Activated naive CD8-positive, alpha-beta T cell (primary cell): ENCODE data around the gene ALDH1A1.

Source experiments
- H3K27ac Mint-ChIP-seq: one replicate; pipeline ENCODE4 v1.8.0; 2021; ENCODE audit warnings: mixed read lengths
- H3K27me3 Mint-ChIP-seq: one replicate; pipeline ENCODE4 v1.8.0; 2021; ENCODE audit warnings: mixed read lengths
- H3K36me3 Mint-ChIP-seq: one replicate; pipeline ENCODE4 v1.8.0; 2021; ENCODE audit warnings: mixed read lengths
- H3K4me1 Mint-ChIP-seq: one replicate; pipeline ENCODE4 v1.8.0; 2021; ENCODE audit warnings: low read depth, mixed read lengths
- H3K4me3 Mint-ChIP-seq: one replicate; pipeline ENCODE4 v1.8.0; 2021; ENCODE audit warnings: mild to moderate bottlenecking, mixed read lengths
- H3K9me3 Mint-ChIP-seq: one replicate; pipeline ENCODE4 v1.8.0; 2021; ENCODE audit warnings: low read depth, mixed read lengths

Gene ALDH1A1

GRCh38 chr9:72983512-72984225 is 30.8 kb upstream of the ALDH1A1 start:
- Mint-ChIP-seq H3K27me3 (no peaks in the 10 kb centered on the region), H3K4me3 (no peak overlapping the region), H3K4me1 (no peaks in the 10 kb centered on the region), H3K36me3 (no peaks in the 10 kb centered on the region), H3K27ac (no peak overlapping the region), H3K9me3 (no peaks in the 10 kb centered on the region)

GRCh38 chr9:72983056-72983455 is 30.2 kb upstream of the ALDH1A1 start:
- Mint-ChIP-seq H3K36me3 (no peaks in the 10 kb centered on the region), H3K27me3 (peaks cover 1% of the 10 kb centered on the region), H3K27ac (no peak overlapping the region), H3K9me3 (no peaks in the 10 kb centered on the region), H3K4me1 (no peaks in the 10 kb centered on the region), H3K4me3 (no peak overlapping the region)

- no peaks in the 10 kb centered on the region for H3K9me3 Mint-ChIP-seq
- H3K27me3 Mint-ChIP-seq, result peaks cover 1% of the 10 kb centered on the region
- H3K36me3 Mint-ChIP-seq, result no peaks in the 10 kb centered on the region
- no peaks in the 10 kb centered on the region for H3K4me1 Mint-ChIP-seq
- H3K27ac Mint-ChIP-seq, result no peak overlapping the region
- no peak overlapping the region for H3K4me3 Mint-ChIP-seq
Observed at GRCh38 chr9:72982146-72982799, 29.4 kb upstream of the ALDH1A1 start.

- Mint-ChIP-seq H3K4me1 (no peaks in the 10 kb centered on the region), H3K36me3 (no peaks in the 10 kb centered on the region), H3K9me3 (no peaks in the 10 kb centered on the region), H3K27ac (no peak overlapping the region), H3K27me3 (peaks cover 1% of the 10 kb centered on the region), H3K4me3 (no peak overlapping the region)
Observed at GRCh38 chr9:72981433-72981832, 28.6 kb upstream of the ALDH1A1 start.

- Mint-ChIP-seq H3K4me1 (no peaks in the 10 kb centered on the region), H3K27me3 (peaks cover 6% of the 10 kb centered on the region), H3K27ac (no peak overlapping the region), H3K36me3 (no peaks in the 10 kb centered on the region), H3K9me3 (no peaks in the 10 kb centered on the region), H3K4me3 (no peak overlapping the region)
Observed at GRCh38 chr9:72980600-72981265, 27.9 kb upstream of the ALDH1A1 start.

GRCh38 chr9:72980183-72980582 is 27.3 kb upstream of the ALDH1A1 start:
- no peaks in the 10 kb centered on the region for H3K36me3 Mint-ChIP-seq
- H3K9me3 Mint-ChIP-seq, result no peaks in the 10 kb centered on the region
- H3K27ac Mint-ChIP-seq, result no peak overlapping the region
- H3K4me1 Mint-ChIP-seq, result no peaks in the 10 kb centered on the region
- H3K4me3 Mint-ChIP-seq, result no peak overlapping the region
- H3K27me3 Mint-ChIP-seq, result peaks cover 6% of the 10 kb centered on the region

- Mint-ChIP-seq H3K36me3 (no peaks in the 10 kb centered on the region), H3K27me3 (peaks cover 6% of the 10 kb centered on the region), H3K4me3 (no peak overlapping the region), H3K4me1 (no peaks in the 10 kb centered on the region), H3K9me3 (no peaks in the 10 kb centered on the region), H3K27ac (no peak overlapping the region)
Observed at GRCh38 chr9:72979405-72980100, 26.7 kb upstream of the ALDH1A1 start.

- Mint-ChIP-seq H3K9me3 (no peaks in the 10 kb centered on the region), H3K27ac (no peak overlapping the region), H3K4me1 (no peaks in the 10 kb centered on the region), H3K27me3 (peaks cover 10% of the 10 kb centered on the region), H3K36me3 (no peaks in the 10 kb centered on the region), H3K4me3 (no peak overlapping the region)
Observed at GRCh38 chr9:72978744-72979143, 25.9 kb upstream of the ALDH1A1 start.

GRCh38 chr9:72977670-72978069 is 24.8 kb upstream of the ALDH1A1 start:
- peaks cover 10% of the 10 kb centered on the region for H3K27me3 Mint-ChIP-seq
- no peaks in the 10 kb centered on the region for H3K36me3 Mint-ChIP-seq
- H3K4me1 Mint-ChIP-seq, result no peaks in the 10 kb centered on the region
- no peak overlapping the region for H3K4me3 Mint-ChIP-seq
- no peak overlapping the region for H3K27ac Mint-ChIP-seq
- H3K9me3 Mint-ChIP-seq, result no peaks in the 10 kb centered on the region

GRCh38 chr9:72974501-72974900 is 21.6 kb upstream of the ALDH1A1 start:
- H3K27me3 Mint-ChIP-seq, result peaks cover 10% of the 10 kb centered on the region
- H3K9me3 Mint-ChIP-seq, result no peaks in the 10 kb centered on the region
- H3K36me3 Mint-ChIP-seq, result no peaks in the 10 kb centered on the region
- no peak overlapping the region for H3K4me3 Mint-ChIP-seq
- H3K27ac Mint-ChIP-seq, result no peak overlapping the region
- H3K4me1 Mint-ChIP-seq, result no peaks in the 10 kb centered on the region

- no peak overlapping the region for H3K27ac Mint-ChIP-seq
- H3K4me3 Mint-ChIP-seq, result no peak overlapping the region
- no peaks in the 10 kb centered on the region for H3K36me3 Mint-ChIP-seq
- no peaks in the 10 kb centered on the region for H3K4me1 Mint-ChIP-seq
- peaks cover 8% of the 10 kb centered on the region for H3K27me3 Mint-ChIP-seq
- H3K9me3 Mint-ChIP-seq, result peaks cover 4% of the 10 kb centered on the region
Observed at GRCh38 chr9:72972636-72973035, 19.8 kb upstream of the ALDH1A1 start.

GRCh38 chr9:72971411-72971810 is 18.6 kb upstream of the ALDH1A1 start:
- no peaks in the 10 kb centered on the region for H3K4me1 Mint-ChIP-seq
- H3K4me3 Mint-ChIP-seq, result no peak overlapping the region
- no peak overlapping the region for H3K27ac Mint-ChIP-seq
- peaks cover 4% of the 10 kb centered on the region for H3K9me3 Mint-ChIP-seq
- H3K27me3 Mint-ChIP-seq, result peaks cover 8% of the 10 kb centered on the region
- no peaks in the 10 kb centered on the region for H3K36me3 Mint-ChIP-seq

GRCh38 chr9:72960446-72960845 is 7.6 kb upstream of the ALDH1A1 start:
- H3K27ac Mint-ChIP-seq, result no peak overlapping the region
- H3K9me3 Mint-ChIP-seq, result peaks cover 7% of the 10 kb centered on the region
- no peaks in the 10 kb centered on the region for H3K36me3 Mint-ChIP-seq
- peaks cover 4% of the 10 kb centered on the region for H3K27me3 Mint-ChIP-seq
- H3K4me3 Mint-ChIP-seq, result no peak overlapping the region
- H3K4me1 Mint-ChIP-seq, result no peaks in the 10 kb centered on the region

GRCh38 chr9:72958485-72959281 is 5.8 kb upstream of the ALDH1A1 start:
- Mint-ChIP-seq H3K36me3 (no peaks in the 10 kb centered on the region), H3K4me1 (no peaks in the 10 kb centered on the region), H3K4me3 (no peak overlapping the region), H3K27ac (no peak overlapping the region), H3K9me3 (peaks cover 7% of the 10 kb centered on the region), H3K27me3 (peaks cover 8% of the 10 kb centered on the region)
